H1 (cell line): Measurements from ENCODE around the gene ALDOA. TPM values are rescaled to one million over a fixed set of nuclear protein-coding genes. Genes with fewer than 3 reads are reported as not detected.

ENCODE experiments used
- CBX8 ChIP-seq: fragments of 300-800, 300-1000 bp; sonication (generic); IDR thresholded peaks from 2 replicates; pipeline ENCODE4 v1.7.1; 2016; ENCODE audit warnings: low read depth, low read length, borderline replicate concordance
- CHD1 ChIP-seq: IDR thresholded peaks from 2 replicates; pipeline ENCODE4 v1.6.1; 2012; ENCODE audit warnings: low read depth, low read length, improper control_type of control experiment
- CHD7 ChIP-seq: fragments of 300-600 bp; sonication (generic); IDR thresholded peaks from 2 replicates; pipeline ENCODE4 v1.7.1; 2012; ENCODE audit warnings: low read length, moderate library complexity, mild to moderate bottlenecking, inconsistent platforms; ENCODE audit not compliant: insufficient replicate concordance
- EP300 ChIP-seq, 2 experiments: IDR thresholded peaks; 1 replicate in 1 of 2; 2 replicates in 1 of 2; pipeline ENCODE4 v1.6.1; 2011 to 2012; ENCODE audit warnings: low read depth in 2 of 2, low read length in 2 of 2, mild to moderate bottlenecking in 2 of 2, borderline replicate concordance in 1 of 2, inconsistent platforms in 1 of 2, moderate library complexity in 1 of 2
- KDM4A ChIP-seq: IDR thresholded peaks from one replicate; pipeline ENCODE4 v1.7.1; 2012; ENCODE audit warnings: low read depth, mild to moderate bottlenecking, moderate library complexity, low read length, inconsistent platforms; ENCODE audit not compliant: severe bottlenecking
- RAD21 ChIP-seq, 2 experiments: IDR thresholded peaks in 1 of 2; conservative IDR thresholded peaks in 1 of 2; 2 replicates each; pipeline ENCODE4 v1.6.1; 2011; ENCODE audit warnings: low read depth in 2 of 2, low read length in 2 of 2, improper control_type of control experiment in 1 of 2, inconsistent platforms in 1 of 2, mild to moderate bottlenecking in 1 of 2, moderate library complexity in 1 of 2
- RNF2 ChIP-seq: fragments of 200-900, 300-1000 bp; sonication (generic); IDR thresholded peaks from 2 replicates; pipeline ENCODE4 v1.7.1; 2016; ENCODE audit warnings: borderline replicate concordance, low read depth, mild to moderate bottlenecking, antibody characterized with exemption, low read length; ENCODE audit not compliant: poor library complexity, severe bottlenecking; ENCODE audit errors: missing control alignments
- polyA plus RNA-seq, 7 experiments: library from polyadenylated mRNA; depleted of rRNA in 3 of 7; stranded (reverse) in 5 of 7; unstranded in 2 of 7; fragments of >200 nt in 5 of 7; fragments of 200-250 nt in 2 of 7; gene quantifications; 1 replicate in 5 of 7; 2 replicates in 1 of 7; 4 replicates in 1 of 7; pipeline versions ENCODE4 v1.2.1 to v1.2.3, GENCODE V29; 2011 to 2013; ENCODE audit warnings: missing spikeins in 2 of 7, mixed read lengths in 2 of 7
- total RNA-seq: library from RNA; stranded (reverse); fragmentation: NEBNext Ultra II Directional; extraction: Animal tissue kit (Norgen Biotek cat#: 25700); gene quantifications from 2 replicates; pipeline ENCODE4 v1.2.1, GENCODE V29; 2021

Gene ALDOA
- total and polyA plus RNA-seq, 2 of the 8 experiments (the other 6 are each of a cell fraction or from before 2014, with no cell fraction given) = 1,072 to 1,083 TPM

- TF ChIP-seq KDM4A (no peak), RNF2 (no peak), CBX8 (no peak), RAD21 (IDR thresholded peaks at IDR 0.05 in 1 of 2, conservative IDR thresholded peaks at IDR 0.05 in 1 of 2; ENCODE audit: low read depth in 2 of 2, low read length in 2 of 2) (no peak), CHD1 (no peak), EP300 (IDR thresholded peaks at IDR 0.05; ENCODE audit: borderline replicate concordance in 1 of 2, low read depth in 2 of 2, low read length in 2 of 2) (no peak), CHD7 (no peak)
Measured at GRCh38 chr16:30016555-30017276, 48.8 kb upstream of the ALDOA start (continued).
